Omental fat pad (tissue), 4 donors: ENCODE data around the gene CD300LD. TPM values are rescaled to one million over a fixed set of nuclear protein-coding genes. Genes with fewer than 3 reads are reported as not detected.
"Not testable (repeated sequence)": the region's sequence is repeated elsewhere in the genome, so short reads cannot be mapped to it uniquely, and the experiment has no call there.

Experiments used
- ATAC-seq: fragments of 150-250 bp; one replicate; pipeline ENCODE4 v1.9.1; 2016; ENCODE audit warnings: mild to moderate bottlenecking, moderate library complexity; ENCODE audit not compliant: low FRiP score
- DNase-seq: peaks from one replicate; pipeline ENCODE4 v3.0.0-alpha.2; 2019; ENCODE audit warnings: low spot score
- total RNA-seq, 4 donors: library from RNA; depleted of rRNA; stranded (reverse); fragments of >200 nt; gene quantifications; one replicate each; pipeline ENCODE4 v1.1.0, GENCODE V29; 2016
- TF ChIP-seq, protein P1 (sequence below), 3 donors: fragments of 450-650 bp; IDR thresholded peaks; one replicate each; pipeline ENCODE4 v1.5.1; 2016 to 2017; ENCODE audit warnings: antibody characterized with exemption in 3 of 3, mild to moderate bottlenecking in 3 of 3, moderate library complexity in 2 of 3

The CD300LD gene
- total RNA-seq, 4 donors from 2014 or later, result 0.79 TPM; not detected in 3

DNA sequence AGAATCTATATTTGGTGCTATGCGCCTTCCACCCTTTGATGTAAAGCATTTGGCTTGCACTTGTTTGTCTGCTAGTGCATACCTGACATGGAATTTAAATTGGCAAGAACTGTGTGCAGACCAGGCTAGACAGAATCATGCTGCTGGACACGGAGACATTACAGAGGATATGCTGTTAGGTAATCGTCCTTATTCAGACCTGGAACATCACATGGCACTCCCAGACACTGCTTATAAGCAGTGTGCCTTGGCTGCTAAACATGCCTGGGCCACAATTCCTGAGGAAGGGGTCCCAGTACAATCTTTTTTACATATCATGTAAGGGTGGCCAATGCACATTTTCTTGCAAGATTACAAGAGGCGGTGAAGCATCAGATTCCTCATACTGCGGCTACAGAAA lies 6.4 kb downstream of the CD300LD start:
- no peak for ATAC-seq

DNA sequence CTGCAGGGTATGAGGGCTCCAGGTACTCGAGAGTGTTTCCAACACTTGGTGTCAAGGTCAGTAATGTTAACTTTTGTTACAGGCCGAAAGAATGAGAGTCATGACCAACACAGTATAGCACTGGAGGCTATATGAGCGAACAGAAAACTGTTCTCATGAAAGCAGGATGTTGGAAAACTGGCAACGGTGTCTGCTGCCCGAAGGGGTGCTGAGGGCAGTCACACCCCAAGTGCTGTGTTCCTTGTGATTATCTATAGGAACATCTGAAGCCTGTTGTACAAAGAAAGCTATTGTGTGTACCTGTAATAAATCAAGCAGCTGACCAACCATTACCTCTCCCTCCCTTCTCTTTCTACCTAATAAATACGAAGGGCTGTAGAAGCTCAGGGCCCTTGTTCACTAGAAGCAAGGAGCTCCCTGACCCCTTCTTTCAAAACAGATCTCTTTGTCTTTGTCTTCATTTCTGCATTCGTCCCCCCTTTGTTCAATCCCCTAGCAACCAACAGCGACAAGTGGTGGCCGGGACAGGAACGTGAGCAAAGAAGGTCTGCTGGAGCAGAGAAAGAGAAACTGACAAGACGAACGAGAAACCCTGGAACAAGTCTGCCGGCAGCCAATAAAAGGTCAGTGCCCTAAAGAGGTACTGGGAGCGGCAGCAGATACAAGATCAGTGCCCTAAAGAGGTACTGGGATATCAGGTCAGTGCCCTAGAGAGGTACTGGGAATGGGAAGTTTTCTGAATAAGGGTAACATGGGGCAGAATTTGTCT lies 7.6 kb downstream of the CD300LD start:
- DNase-seq, result no peak
- TF ChIP-seq, protein P1, sequence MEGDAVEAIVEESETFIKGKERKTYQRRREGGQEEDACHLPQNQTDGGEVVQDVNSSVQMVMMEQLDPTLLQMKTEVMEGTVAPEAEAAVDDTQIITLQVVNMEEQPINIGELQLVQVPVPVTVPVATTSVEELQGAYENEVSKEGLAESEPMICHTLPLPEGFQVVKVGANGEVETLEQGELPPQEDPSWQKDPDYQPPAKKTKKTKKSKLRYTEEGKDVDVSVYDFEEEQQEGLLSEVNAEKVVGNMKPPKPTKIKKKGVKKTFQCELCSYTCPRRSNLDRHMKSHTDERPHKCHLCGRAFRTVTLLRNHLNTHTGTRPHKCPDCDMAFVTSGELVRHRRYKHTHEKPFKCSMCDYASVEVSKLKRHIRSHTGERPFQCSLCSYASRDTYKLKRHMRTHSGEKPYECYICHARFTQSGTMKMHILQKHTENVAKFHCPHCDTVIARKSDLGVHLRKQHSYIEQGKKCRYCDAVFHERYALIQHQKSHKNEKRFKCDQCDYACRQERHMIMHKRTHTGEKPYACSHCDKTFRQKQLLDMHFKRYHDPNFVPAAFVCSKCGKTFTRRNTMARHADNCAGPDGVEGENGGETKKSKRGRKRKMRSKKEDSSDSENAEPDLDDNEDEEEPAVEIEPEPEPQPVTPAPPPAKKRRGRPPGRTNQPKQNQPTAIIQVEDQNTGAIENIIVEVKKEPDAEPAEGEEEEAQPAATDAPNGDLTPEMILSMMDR (IDR thresholded peaks at IDR 0.05), result no peak
- ATAC-seq, result no peak

More for the DNA sequence above, 6.4 kb downstream of the CD300LD start:
- no peak for DNase-seq
- TF ChIP-seq, protein P1 (IDR thresholded peaks at IDR 0.05), result no peak

DNA sequence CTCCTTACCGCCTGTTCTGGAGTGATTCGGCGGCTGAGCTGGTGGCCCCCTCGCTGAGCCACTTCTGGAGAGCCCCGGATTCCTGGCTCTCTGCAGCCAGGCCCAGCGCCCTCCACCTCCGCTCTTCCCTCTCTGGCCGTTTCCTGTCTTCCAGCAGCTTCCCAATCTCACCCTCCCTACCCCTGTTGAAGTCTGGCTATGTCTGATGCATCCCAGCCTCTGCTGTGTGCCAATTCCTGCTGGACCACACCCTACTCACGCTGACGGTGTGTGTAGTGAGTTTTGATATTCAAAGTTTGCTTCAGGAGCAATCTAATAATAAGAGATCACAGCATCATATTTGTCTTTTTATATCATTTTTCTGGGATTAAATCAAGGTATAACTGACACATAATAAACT lies 9.4 kb downstream of the CD300LD start:
- DNase-seq (no peak), ATAC-seq (peak; percentile 92)
- TF ChIP-seq, protein P1 (IDR thresholded peaks at IDR 0.05), result no peak

DNA sequence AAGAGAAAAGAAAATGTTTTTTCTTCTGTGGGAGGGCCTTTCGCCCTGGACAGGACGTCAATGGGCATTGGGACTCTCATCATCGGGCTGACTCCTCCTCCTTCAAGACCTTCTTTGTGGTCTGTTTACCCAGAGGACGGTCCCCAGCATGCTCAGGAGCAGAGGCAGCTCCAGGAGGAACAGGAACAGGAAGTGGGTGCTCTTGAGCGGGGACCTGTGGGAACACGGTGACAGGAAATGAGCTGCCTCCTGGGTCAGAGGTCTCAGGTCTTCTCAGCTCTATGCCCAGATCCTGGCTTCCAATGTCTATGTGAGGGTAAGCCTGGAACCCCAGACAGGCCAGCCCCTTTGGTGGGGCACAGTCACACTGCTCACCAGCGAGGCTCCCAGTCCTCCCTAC lies 12.2 kb downstream of the CD300LD start:
- ATAC-seq, result no peak
- DNase-seq, result no peak
- TF ChIP-seq, protein P1 (IDR thresholded peaks at IDR 0.05), result no peak

DNA sequence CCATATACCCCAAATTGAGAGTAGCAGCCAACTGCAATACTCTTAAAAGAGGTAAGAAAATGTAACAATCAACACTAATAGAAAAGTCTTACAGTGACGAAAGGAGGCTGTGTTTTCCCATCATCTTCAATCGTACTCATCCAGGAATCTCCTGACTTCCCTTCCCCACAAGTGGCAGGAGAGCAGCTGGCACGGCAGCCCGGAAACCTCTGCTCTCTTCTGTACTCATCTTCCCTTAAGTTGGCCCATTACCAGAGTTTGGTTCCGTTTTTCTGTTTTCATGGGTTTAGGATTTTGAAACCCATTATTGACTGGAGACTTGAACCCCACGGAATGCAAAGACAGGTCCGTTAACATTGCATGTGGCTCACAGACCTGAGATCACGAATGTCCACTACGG lies 13.1 kb downstream of the CD300LD start:
- DNase-seq (no peak), ATAC-seq (no peak)
- TF ChIP-seq, protein P1 (IDR thresholded peaks at IDR 0.05), result no peak

DNA sequence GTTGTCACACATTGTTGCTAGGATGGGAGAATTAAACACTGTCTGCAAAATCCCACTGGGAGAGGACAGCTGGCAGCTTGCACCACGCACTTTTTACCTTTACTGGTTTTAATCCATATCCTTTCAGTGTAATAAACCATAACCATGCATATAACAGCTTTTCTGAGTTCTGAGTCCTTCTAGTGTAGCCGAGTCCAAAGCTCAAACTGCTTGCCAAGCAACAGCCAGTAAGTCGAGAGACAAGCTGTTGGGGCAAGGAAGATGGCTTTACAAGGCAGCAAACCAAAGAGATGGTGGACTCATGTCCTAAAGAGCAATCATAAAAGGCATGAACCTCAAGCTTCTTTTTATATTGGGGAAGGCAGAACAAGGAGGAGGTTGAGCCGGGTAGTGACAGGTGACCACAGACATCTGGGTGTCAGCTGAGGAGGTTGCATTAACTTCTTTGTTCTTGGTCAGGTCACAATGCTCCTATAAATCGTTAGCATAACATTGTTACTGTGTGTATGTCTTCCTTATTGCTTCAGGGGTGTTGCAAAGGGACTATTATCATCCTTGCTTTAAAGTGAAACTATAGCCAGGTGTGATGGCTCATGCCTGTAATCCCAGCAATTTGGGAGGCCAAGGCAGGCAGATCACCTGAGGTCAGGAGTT lies 17.5 kb downstream of the CD300LD start:
- ATAC-seq, result no peak
- no peak for DNase-seq
- TF ChIP-seq, protein P1 (IDR thresholded peaks at IDR 0.05), result no peak

DNA sequence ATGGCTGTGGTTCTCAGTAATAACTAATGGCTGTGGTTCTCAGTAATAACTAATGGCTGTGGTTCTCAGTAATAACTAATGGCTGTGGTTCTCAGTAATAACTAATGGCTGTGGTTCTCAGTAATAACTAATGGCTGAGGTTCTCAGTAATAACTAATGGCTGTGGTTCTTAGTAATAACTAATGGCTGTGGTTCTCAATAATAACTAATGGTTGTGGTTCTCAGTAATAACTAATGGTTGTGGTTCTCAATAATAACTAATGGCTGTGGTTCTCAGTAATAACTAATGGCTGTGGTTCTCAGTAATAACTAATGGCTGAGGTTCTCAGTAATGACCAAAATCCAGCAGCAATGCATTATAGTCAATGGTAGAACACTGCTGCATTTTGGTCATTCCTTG lies 18.4 kb downstream of the CD300LD start:
- not testable (repeated sequence) for ATAC-seq, DNase-seq
